Activated T-cell treated with anti-CD3 and anti-CD28 coated beads for 4 hours (primary cell): Measurements from ENCODE around the gene FAM131C.
"Not testable (repeated sequence)": the region's sequence is repeated elsewhere in the genome, so short reads cannot be mapped to it uniquely, and the experiment has no call there.

Source experiments
- DNase-seq: peaks from one replicate; pipeline ENCODE4 v3.0.0-alpha.2; 2020

Gene FAM131C

DNA sequence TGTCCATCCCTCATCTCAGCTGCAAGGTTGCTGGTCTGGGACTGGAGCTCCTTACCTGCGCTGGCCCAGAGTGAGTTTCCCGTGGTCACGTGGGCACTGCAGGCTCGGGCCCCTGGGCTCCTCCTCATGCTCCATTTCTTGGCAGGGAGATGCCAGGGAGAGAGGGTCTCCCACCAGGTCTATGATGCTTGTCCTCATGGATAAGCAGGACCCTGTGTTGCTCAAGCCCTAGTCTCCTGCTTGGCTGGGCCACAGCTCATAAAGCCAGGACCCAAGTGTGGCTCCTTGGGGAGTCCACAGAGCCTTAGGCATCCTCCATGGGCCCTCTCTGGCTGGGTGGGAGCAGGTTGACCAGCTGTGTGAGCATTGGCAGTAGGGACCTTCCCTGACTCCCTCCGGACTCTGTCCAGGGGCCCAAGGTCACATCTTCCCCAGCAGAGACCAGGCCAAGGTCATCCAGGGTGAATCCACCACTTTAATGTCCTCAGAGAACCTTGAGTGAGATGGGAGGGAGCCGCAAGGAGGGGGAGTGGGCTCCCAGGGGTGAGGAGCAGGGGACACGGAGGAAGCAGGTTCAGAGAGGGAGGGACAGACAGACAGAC is 16.0 kb downstream of the FAM131C start:
- DNase-seq = not testable (repeated sequence)

DNA sequence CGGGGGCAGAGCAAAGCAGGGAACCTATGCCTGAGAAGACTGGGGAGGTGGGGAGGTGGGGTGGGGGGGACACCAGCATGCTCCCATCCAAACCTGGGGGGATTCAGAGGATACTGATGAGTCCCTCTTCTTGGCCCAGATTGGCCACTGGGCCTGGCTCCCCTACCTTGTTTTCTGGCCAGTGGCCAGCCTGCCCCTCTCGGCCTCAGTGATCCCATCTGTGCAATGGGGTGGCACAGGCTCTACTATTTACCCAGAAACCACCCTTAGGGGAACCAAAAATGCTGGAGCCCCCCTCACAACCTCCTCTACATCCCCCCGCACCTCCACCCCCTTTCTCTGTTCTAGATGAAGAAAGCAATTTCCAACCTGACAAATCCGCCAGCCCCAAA is 16.9 kb downstream of the FAM131C start:
- DNase-seq = not testable (repeated sequence)

DNA sequence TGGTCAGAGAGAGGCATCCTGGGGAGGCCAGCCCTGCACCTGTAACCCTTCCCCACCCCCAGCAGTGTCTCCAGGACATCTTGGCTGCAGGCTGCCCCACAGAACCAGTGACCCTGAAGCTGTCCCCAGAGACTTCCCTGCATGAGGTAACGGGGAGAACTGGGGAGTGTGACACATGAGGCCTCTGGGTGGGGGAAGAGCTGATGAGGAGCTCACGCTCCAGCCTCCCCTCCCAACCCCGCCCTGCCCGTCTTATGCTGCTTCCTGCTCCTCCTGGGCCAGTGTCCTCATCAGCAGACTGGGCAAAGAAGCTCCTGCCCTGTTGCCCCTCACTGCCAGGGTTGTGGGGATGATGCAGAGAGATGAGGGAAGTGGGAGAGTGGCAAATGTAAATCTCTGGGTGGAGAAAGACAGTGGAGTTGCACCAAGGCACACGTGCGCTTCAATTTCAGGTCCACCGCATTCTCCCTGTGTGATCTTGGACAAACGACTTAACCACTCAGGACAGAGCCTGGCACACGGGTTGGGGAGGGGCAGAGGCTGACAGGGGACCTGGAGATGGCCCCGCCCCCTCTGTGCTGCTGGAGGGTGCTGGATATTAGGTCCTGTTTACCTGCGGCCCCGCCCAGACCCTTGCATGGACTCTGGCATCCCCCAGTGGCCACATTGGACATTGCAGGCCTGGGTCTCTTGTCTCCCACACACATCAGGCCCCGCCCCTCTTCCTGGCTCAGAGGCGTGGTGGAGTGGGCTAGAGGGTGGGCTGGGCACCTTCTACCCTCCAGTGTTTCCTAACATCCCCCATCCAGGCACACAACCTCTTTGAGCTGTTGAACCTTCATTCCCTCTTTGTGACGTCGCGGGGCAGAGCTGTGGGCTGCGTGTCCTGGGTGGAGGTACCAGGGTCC is 17.6 kb downstream of the FAM131C start:
- peak; percentile 86 for DNase-seq

DNA sequence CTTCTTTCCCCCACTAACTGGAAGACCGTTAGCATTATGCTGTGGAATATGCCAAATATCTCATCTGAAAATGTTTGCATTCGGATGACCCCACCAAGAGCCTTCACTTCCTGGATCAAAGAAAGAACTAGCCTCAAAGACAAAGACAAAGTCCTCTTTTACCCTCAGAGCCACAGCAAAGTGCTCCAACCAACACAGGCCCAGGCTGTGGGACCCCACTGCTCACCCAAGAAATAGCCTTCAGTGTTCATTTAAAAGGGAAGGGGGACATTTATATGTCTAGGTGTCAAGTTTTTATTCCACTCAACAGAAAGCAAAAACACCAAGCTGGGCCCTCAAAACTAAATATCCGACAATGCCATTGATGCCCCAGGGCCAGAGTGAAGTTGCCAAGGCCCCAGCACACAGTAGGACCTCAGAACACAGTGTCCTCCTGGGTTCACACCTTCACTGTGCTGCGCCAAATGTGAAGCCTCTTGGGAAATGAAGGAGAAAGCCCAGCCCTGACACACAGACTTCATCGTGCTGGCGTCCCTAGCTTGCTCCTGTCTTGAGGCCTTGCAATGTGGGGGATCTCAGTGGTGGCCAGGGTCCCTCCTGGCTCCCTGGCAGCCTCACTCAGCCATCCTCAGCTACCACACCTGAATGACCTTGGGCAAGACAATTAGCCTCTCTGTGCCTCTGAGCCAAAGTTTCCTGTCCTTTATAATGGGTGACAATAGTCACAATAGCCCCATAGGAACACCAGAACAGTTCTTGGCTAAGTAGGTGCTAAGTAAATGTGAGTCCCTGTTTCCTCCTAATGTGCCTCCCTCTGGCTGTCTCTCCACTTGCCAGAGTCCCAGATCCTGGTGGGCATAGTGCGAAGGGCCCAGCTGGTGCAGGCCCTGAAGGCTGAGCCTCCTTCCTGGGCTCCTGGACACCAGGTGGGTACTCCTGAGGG is 18.6 kb downstream of the FAM131C start:
- DNase-seq = no peak

DNA sequence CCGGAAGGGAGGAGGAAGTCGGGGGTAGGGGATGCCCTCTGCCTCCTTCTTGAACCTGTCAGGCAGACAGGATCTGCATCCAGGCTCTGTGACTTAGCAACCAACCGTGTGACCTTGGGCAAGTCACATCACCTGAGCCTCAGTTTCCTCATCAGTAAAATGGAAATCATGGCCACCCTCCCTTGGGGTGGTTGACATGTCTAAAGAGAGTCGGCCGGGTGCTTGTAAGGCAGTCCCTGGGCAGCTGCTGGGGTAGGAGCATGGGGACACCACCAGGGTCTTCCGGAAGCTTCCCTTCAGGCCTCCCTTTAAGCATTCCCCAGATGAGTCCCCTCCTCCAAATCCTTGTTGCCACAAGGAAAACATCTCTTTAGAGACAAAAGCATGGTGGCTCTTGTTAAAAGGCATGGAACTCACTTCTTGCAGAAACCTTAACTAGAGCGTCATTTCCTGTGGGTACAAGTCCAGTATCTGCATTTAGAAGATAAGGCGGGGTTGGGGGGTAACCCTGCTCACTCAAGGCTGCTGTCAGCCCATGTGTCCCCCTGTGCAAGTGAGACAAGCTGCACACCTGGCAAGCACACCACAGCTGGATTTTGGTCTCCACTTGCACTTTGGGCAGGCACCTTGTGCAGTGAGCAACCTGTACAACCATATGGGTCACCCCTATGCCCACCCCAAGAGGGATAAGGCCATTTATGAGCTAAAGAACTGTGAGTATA is 19.5 kb downstream of the FAM131C start:
- DNase-seq = no peak

DNA sequence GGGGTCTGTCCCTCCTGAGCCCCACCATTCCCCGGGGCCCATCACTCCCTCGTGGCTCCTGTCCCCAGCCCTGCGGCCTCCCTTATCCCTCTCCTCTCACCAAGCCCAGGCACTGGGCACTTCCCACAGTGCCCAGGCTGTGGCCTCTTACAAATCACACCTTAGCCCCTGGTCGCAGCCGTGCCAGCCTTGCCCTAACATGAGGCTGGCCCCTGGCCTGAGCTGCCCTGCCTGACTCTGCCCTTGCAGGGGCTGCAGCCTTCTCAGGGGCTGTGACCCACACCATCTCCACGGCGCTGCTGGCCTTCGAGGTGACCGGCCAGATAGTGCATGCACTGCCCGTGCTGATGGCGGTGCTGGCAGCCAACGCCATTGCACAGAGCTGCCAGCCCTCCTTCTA is 21.5 kb downstream of the FAM131C start:
- not testable (repeated sequence) for DNase-seq

DNA sequence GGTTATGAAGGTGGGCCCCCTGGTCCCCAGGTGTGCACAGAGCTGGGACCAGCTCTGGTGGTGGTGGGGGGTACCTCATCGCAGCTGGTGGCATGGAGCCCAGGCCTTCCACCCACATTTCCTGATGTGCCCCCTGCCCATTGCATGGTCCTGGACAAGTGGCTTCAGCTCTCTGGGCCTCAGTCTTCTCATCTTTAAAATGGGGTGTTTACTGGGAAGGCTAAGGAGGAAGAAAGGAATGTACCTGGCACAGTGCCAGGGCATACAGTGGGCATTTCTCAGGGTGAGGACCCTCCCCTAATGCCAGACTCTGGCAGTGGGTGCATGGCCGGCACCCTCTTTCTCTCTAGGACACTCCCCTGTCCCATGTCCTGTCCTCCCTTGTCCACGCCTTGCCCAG is 22.4 kb downstream of the FAM131C start:
- no peak for DNase-seq

DNA sequence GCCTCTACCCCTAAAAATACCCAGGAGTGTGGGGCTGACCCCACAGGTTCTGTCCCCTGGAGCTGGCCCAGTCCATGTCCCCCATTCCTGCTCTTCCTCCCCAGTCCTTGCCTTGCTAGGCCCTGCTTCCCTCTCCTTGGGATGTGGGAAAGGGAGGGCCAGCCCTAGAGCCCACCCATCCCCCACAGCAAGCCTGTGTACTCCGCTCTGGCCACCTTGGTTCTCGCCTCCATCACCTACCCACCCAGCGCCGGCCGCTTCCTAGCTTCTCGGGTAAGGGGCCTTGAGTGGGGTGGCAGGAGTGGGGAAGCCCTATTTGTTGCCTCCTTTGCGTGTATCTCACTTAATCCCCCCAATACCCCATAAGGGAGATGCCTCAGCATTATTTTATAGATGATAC is 23.1 kb downstream of the FAM131C start:
- DNase-seq = no peak

DNA sequence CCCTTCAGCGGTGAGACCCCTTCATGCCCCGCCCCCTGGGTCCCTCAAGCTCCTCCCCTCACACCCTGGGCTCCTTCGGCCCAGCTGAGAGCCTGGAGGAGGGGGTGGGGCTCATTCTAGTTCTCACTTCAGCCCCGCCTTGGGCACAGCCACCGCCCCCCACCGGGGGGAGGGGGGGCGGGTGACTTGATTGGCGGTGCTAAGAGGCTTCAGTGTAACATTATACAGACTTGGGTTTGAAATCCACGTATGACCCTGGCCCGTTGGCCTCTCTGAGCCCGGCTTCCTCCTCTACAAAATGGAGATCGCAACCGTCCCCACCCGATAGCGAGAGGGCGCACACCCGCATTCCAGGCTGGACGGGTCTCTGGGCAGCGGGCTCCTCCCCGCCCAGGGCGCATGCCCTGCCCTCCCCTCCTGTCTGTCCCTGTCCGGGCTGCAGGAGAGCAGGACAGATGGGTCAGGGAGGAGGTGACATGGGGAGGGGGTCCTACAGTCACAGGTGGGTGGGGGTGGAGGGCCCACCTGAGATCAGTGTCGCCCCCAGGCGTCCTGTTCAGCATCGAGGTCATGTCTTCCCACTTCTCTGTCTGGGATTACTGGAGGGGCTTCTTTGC is 24.8 kb downstream of the FAM131C start:
- peak; percentile 31 for DNase-seq

DNA sequence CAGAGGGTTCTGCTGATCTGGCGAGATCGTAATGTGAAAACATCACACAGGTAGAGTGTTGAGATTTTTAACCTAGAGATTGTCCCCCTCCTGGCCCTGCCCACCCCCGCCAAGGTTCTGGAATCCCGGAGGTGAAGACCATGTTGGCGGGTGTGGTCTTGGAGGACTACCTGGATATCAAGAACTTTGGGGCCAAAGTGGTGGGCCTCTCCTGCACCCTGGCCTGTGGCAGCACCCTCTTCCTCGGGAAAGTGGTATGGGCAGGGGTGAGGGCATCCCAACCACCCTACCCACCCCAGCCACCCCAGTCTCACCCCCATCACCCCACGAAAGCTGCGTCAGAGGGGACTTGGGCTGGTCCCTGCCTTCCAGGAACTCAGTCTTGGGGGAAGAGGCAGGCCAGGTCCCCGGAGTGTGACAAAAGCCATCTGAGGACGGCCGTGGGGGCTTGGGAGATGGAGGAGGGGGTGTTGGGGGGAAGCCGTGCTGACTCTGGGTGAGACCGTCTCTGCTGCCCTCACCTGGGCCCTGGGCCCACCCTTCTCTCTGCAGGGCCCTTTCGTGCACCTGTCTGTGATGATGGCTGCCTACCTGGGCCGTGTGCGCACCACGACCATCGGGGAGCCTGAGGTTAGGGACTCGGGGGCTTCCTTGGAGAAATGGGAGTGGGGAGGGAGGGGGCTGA is 25.5 kb downstream of the FAM131C start:
- no peak for DNase-seq

DNA sequence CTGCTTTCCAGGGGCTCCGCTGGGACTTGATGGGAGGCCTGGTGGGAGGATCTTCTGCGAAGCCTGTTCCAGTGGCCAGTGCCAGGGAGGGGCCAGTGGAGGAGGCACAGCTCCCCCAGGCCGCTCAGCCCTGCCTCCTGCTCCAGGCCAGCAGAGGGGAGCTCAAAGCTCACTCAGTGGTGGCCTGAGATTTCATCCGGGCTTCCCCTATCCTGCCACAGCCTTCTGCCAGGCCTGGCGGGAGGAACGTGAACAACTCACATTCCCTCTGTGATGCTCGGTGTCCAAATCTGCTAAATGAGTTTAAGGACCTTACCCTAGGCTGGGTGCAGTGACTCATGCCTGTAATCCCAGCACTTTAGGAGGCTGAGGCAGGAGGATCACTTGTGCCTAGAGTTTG is 26.6 kb downstream of the FAM131C start:
- DNase-seq = no peak

DNA sequence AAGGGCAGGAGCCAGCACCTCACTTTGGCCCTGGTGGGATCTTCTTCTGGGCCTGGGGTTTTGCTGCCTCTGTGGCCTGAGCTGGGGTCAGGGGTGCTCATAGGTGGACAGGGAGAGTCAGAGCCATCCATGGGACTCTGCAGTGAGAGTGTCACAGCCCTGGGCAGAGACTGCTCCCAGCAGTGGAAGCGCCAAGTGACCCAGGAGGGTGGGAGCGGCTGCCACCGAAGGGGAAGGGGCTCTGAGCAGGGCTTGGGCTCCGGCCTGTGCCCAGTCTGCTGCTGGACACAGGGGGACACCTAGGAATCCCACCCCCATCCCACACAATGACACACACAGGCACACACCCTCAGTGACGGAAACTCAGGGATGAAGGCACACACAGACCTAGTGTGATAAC is 29.5 kb downstream of the FAM131C start:
- no peak for DNase-seq

DNA sequence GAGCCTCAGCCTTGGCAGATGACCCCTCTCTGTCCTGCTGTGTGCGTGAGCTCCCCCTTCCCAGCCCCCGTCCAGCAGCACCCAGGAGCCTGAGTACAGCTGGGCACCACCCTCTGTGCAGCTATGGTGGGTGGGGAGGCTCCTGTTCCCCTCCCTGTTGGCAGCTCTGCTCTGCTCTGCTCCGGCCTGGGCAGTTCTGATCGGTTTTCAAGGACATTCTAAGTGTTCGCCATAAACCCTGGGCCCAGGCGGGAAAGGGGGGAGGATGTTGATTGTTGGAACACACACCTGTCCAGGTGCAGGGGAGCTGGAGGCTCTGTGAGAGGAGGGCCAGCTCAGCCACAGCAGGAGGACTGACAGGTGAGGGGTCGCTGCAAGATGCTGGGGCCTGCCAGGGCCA is 29.9 kb downstream of the FAM131C start, which contains the start of gene CLCNKB:
Gene CLCNKB, plus strand, starts transcription at position 262 of the 400 bp plus-strand sequence. CDS start 711 bp downstream, outside the sequence.
- DNase-seq = no peak

DNA sequence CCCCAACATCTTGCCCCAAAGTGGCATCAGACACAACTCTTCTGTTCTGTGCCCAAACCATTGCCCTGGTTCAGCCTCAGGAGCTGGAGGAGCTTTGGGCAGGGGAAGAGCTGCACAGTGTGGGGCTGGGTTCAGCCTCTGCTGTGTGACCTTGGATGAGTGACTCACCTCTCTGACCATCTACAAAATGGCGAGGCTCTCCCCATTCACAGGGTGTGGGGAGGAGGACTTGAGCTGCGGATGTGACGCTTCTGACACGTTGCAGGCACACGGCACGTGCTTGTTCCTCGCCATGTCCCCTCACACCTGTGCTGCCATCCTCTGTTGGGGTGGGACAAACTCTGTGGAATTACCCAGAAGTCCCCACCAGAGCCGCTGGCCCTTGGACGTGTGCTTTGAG is 30.8 kb downstream of the FAM131C start:
- not testable (repeated sequence) for DNase-seq

DNA sequence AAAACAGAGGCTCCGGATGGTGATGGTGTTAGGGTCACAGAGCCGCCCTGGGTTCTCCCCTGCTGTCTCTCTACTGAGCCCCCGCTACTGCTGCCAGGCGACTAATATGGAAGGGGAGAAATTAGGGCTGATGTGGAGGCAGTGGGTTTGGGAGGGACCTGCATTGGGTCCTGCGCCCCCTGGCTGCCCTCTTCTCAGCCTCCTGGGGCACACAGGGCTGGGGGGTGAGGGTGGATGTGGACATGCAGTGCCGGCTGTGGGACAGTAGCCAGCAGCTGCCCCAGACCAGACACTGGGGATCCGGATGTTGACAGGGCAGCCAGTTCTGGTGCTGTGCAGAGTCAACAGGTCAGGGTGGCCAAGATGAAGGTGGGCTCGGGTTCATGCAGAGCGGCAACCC is 31.4 kb downstream of the FAM131C start:
- DNase-seq = no peak

DNA sequence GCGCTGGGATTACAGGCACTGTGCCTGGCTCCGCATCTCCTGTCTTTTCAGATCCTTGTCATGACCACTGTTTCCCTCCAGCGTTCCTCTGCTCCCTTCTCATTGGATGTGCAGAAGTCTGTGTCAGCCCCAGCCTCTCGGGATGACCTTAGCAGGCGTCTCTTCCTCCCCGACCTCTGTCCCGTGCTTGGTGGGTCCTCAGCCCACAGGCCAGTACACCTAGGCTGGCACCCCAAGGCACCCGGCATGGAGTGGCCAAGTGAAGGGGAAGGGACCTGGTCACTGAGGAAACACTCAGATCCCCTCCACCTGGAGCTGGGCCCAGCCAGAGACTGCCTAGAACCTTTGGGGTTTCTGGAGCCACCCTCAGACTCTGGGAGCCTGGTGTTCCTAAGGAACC is 32.3 kb downstream of the FAM131C start:
- DNase-seq = no peak

DNA sequence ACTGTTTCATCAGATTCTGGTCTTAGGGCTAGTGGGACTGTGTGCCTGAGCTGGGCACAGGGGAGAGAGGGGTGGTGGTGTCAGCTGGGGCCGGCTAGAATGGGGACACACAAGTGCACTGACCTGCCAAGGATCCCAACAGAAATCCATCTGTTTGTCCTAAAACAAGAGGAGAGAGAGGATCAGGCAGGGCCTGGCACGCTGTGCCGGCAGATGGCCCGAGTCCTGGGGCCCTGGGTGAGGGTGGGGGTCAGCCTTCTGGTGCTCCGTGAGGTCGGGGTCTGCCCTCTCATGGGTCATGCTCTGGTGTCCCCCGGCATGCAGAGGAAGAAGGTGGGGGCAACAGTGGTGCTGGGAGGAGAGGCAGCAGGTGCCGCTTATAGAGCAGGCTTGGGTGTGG is 33.6 kb downstream of the FAM131C start:
- DNase-seq = not testable (repeated sequence)

DNA sequence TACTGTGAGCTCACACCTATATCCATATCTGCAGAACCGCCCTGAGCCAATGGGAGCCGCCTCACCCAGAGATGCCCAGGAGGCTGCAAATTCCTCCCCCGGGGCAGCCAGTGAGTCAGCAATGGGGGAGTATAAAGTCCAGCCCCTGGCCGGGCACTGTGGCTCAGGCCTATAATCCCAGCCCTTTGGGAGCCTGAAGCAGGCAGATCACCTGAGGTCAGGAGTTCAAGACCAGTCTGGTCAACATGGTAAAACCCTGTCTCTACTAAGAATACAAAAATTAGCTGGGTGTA is 34.9 kb downstream of the FAM131C start:
- no peak for DNase-seq

DNA sequence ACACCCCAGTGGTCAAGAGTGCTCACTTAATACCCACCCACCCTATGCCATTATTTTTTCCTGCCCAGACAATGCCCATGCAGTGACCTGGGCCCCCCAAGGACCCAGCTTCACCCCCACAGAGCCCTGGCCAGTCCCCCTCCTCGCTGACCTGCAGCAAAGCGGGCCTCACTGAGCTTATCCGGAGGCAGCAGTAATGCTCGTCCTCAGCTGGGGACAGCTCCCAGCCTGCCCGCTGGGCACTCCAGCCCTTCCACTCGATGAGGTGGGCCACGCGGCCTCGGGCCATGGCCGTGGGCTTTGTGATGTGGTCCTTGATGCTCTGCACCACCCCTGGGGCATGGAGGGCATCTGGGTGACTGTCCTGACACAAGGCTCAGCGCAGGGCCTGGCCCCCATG is 37.0 kb downstream of the FAM131C start:
- not testable (repeated sequence) for DNase-seq

DNA sequence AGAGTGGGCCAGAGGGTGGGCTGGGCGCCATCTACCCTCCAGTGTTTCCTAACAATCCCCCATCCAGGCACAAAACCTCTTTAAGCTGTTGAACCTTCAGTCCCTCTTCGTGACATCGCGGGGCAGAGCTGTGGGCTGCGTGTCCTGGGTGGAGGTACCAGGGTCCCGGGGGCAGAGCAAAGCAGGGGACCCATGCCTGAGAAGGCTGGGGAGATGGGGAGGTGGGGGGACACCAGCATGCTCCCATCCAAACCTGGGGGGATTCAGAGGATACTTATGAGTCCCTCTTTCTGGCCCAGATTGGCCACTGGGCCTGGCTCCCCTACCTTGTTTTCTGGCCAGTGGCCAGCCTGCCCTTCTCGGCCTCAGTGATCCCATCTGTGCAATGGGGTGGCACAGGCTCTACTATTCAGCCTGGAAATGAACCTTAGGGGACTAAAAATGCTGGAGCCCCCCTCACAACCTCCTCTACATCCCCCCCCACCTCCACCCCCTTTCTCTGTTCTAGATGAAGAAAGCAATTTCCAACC is 40.3 kb downstream of the FAM131C start:
- DNase-seq = not testable (repeated sequence)

DNA sequence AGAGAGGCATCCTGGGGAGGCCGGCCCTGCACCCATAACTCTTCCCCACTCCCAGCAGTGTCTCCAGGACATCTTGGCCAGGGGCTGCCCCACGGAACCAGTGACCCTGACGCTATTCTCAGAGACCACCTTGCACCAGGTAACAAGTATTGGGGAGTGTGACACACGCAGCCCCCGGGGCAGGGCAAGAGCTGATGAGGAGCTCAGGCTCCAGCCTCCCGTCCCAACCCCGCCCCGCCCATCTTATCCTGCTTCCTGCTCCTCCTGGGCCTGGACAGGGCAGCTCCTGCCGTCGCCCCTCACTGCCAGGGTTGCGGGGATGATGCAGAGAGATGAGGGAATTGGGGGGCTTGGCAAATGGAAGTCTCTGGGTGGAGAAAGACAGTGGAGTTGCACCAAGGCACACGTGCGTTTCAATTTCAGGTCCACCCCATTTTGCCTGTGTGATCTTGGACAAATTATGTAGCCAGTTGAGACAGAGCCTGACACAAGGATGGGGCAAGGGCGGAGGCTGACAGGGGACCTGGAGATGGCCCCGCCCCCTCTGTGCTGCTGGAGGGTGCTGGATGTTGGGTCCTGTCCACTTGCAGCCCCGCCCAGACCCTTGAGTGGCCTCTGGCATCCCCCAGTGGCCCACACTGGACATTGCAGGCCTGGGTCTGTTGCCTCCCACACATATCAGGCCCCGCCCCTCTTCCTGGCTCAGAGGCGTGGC is 40.9 kb downstream of the FAM131C start:
- no peak for DNase-seq
